Esophagus squamous epithelium (tissue), 5 donors: ENCODE measurements around the gene CYB561A3. TPM values are rescaled to one million over a fixed set of nuclear protein-coding genes. Genes with fewer than 3 reads are reported as not detected.

Source experiments
- DNase-seq: peaks from one replicate; lab custom pipeline; 2025; lab: John Stamatoyannopoulos, UW
- H3K27ac ChIP-seq, 4 donors: fragments of 200-600 bp; sonication (generic); one replicate each; pipeline ENCODE4 v1.5.1; 2016 to 2019; ENCODE audit warnings: mild to moderate bottlenecking in 1 of 4
- H3K27me3 ChIP-seq, 4 donors: fragments of 200-600 bp; sonication (generic); 1 replicate in 3 of 4; 2 replicates in 1 of 4; pipeline versions ENCODE4 v1.5.1 to v1.6.0; 2017 to 2021; ENCODE audit warnings: antibody characterized with exemption in 1 of 4
- H3K36me3 ChIP-seq, 3 donors: fragments of 200-600 bp; sonication (generic); one replicate each; pipeline ENCODE4 v1.5.1; 2016 to 2019
- H3K4me1 ChIP-seq, 3 donors: fragments of 200-600 bp; sonication (generic); one replicate each; pipeline ENCODE4 v1.5.1; 2017 to 2019
- H3K4me3 ChIP-seq, 4 donors: fragments of 200-600 bp; sonication (generic); 1 replicate in 3 of 4; 2 replicates in 1 of 4; pipeline ENCODE4 v1.5.1; 2016 to 2019; ENCODE audit warnings: mild to moderate bottlenecking in 2 of 4, moderate library complexity in 1 of 4
- H3K9me3 ChIP-seq, 3 donors: fragments of 200-600 bp; sonication (generic); one replicate each; pipeline ENCODE4 v1.5.1; 2016 to 2019
- CTCF ChIP-seq, 6 experiments: fragments of 450-650 bp in 4 of 6; fragments of 200-600 bp in 2 of 6; sonication (generic) in 2 of 6; IDR thresholded peaks; one replicate each; pipeline ENCODE4 v1.5.1; 2016 to 2019; ENCODE audit warnings: antibody characterized with exemption in 6 of 6, mild to moderate bottlenecking in 4 of 6, moderate library complexity in 4 of 6
- POLR2A ChIP-seq, 4 donors: fragments of 450-650 bp; IDR thresholded peaks; one replicate each; pipeline ENCODE4 v1.6.1; 2017; ENCODE audit warnings: antibody characterized with exemption in 4 of 4, mild to moderate bottlenecking in 4 of 4, moderate library complexity in 3 of 4
- WGBS, 2 donors: methylation state at CpG; one replicate each; pipeline ENCODE4 v1.1.5; 2018; 5-methylcytosine and 5-hydroxymethylcytosine counted together
- intact Hi-C: fragments of 100-400 bp; cut with DNase I; formaldehyde crosslinking; loops from one replicate; pipeline ENCODE4 v1.15.0; 2022
- total RNA-seq, 4 donors: library from RNA; depleted of rRNA; stranded (reverse); fragments of >200 nt; gene quantifications; one replicate each; pipeline ENCODE4 v1.1.0, GENCODE V29; 2016
- donor health status: DM: yes; HTN: yes; CAD: no.

Gene CYB561A3
- total RNA-seq, 4 donors from 2014 or later, result 23.9 to 44.3 (median 27.9) TPM

GRCh38 chr11:61342207-61342803 is 19.4 kb downstream of the CYB561A3 start:
- H3K4me3 ChIP-seq, result no peak overlapping the region
- intact Hi-C loops, result no loop called here
- no peak overlapping the region for H3K27ac ChIP-seq
- H3K36me3 ChIP-seq, result peaks cover 0 to 66% (median 3%) of the 10 kb centered on the region in 3 donors
- H3K27me3 ChIP-seq, result no peaks in the 10 kb centered on the region
- DNase-seq, result no peak
- WGBS, 2 donors, result 91 to 92% methylated on average over 5 to 14 of the region's 20 CpGs
- H3K9me3 ChIP-seq, result no peaks in the 10 kb centered on the region
- TF ChIP-seq POLR2A (IDR thresholded peaks at IDR 0.05), result no peak
- TF ChIP-seq CTCF (IDR thresholded peaks at IDR 0.05), result no peak
- peaks cover 0 to 22% (median 7%) of the 10 kb centered on the region in 3 donors for H3K4me1 ChIP-seq

GRCh38 chr11:61341706-61342105 is 20.0 kb downstream of the CYB561A3 start:
- DNase-seq, result no peak
- H3K4me1 ChIP-seq, result peaks cover 0 to 22% (median 7%) of the 10 kb centered on the region in 3 donors
- H3K27me3 ChIP-seq, result no peaks in the 10 kb centered on the region
- whole genome bisulfite sequencing, 2 donors, result 74 to 84% methylated on average over 3 to 4 of the region's 4 CpGs
- TF ChIP-seq CTCF (IDR thresholded peaks at IDR 0.05), result no peak
- no peak for TF ChIP-seq POLR2A (IDR thresholded peaks at IDR 0.05)
- H3K9me3 ChIP-seq, result no peaks in the 10 kb centered on the region
- peaks cover 0 to 65% (median 3%) of the 10 kb centered on the region in 3 donors for H3K36me3 ChIP-seq
- intact Hi-C loops, result no loop called here
- H3K4me3 ChIP-seq, result no peak overlapping the region
- H3K27ac ChIP-seq, result no peak overlapping the region

- TF ChIP-seq POLR2A (IDR thresholded peaks at IDR 0.05) (no peak), CTCF (IDR thresholded peaks at IDR 0.05) (no peak)
- Histone ChIP-seq H3K4me3 (no peak overlapping the region), H3K27ac (no peak overlapping the region), H3K4me1 (peaks cover 1 to 22% (median 6%) of the 10 kb centered on the region in 3 donors), H3K9me3 (no peaks in the 10 kb centered on the region), H3K27me3 (no peaks in the 10 kb centered on the region), H3K36me3 (peaks cover 0 to 65% (median 3%) of the 10 kb centered on the region in 3 donors)
- 88 to 90% methylated on average over 2 of the region's 2 CpGs for WGBS, 2 donors
- intact Hi-C loops, result no loop called here
- no peak for DNase-seq
Measured at GRCh38 chr11:61340979-61341378, 20.7 kb downstream of the CYB561A3 start.

- no peaks in the 10 kb centered on the region for H3K27me3 ChIP-seq
- WGBS, 2 donors, result 84 to 90% methylated on average over 4 of the region's 4 CpGs
- H3K4me1 ChIP-seq, result peaks cover 3 to 24% (median 7%) of the 10 kb centered on the region in 3 donors
- intact Hi-C loops, result loop anchor here (5.0 kb wide), 1 partner anchor 43 kb away; no protein-coding TSS in a partner anchor
- DNase-seq, result no peak
- H3K36me3 ChIP-seq, result peaks cover 0 to 63% (median 3%) of the 10 kb centered on the region in 3 donors
- H3K4me3 ChIP-seq, result no peak overlapping the region
- H3K9me3 ChIP-seq, result no peaks in the 10 kb centered on the region
- TF ChIP-seq CTCF (IDR thresholded peaks at IDR 0.05) (no peak), POLR2A (IDR thresholded peaks at IDR 0.05) (no peak)
- H3K27ac ChIP-seq, result no peak overlapping the region
Measured at GRCh38 chr11:61339490-61339878, 22.2 kb downstream of the CYB561A3 start.

- intact Hi-C loops, result loop anchor here (5.0 kb wide), 1 partner anchor 43 kb away; no protein-coding TSS in a partner anchor
- Histone ChIP-seq H3K4me1 (peaks cover 6 to 29% (median 7%) of the 10 kb centered on the region in 3 donors), H3K27me3 (no peaks in the 10 kb centered on the region), H3K4me3 (no peak overlapping the region), H3K9me3 (no peaks in the 10 kb centered on the region), H3K27ac (no peak overlapping the region), H3K36me3 (peaks cover 0 to 57% (median 3%) of the 10 kb centered on the region in 3 donors)
- TF ChIP-seq CTCF (IDR thresholded peaks at IDR 0.05) (no peak), POLR2A (IDR thresholded peaks at IDR 0.05) (no peak)
- no peak for DNase-seq
- WGBS, 2 donors, result 90% methylated on average over 15 of the region's 26 CpGs; no CpG with 5 or more reads in 1 of the 2 donors
Measured at GRCh38 chr11:61338783-61339489, 22.7 kb downstream of the CYB561A3 start.
